NCI-H2171 (cell line): ENCODE measurements around the gene NT5DC4.
"Not testable (repeated sequence)": the region's sequence is repeated elsewhere in the genome, so short reads cannot be mapped to it uniquely, and the experiment has no call there.

Source experiments
- DNase-seq: peaks from one replicate; lab custom pipeline; 2025; lab: John Stamatoyannopoulos, UW

The NT5DC4 gene

DNA sequence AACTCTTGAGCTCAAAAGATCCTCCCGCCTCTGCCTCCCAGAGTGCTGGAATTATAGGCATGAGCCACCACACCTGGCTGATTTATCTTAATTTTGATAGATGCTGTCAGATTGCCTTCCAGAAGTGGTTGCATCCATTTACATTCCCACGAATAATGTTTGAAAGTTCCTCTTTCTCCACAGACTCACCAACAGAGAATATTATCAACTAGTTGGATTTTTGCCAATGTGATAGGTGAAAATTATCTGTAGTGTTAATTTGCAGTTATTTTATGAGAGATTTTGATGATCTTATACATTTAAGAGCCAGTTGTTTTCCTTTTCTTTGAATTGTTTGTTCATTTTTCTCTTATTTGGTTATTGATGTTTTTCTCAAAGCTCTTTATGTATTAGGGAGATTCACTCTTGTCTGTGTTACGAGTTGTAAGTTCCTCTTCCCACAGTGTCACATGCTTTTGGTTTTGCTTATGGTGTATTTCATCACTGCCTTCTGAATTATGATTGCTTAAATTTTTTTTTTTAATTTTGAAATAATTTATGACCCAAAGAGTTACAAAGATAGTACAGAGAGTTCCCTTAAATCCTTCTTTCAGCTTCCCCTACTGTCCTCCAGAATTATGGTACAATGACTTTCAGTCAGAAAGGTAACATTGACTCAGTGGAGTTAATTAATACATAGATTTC is 20.7 kb upstream of the NT5DC4 start:
- no peak for DNase-seq

- DNase-seq = no peak
Observed at GRCh38 chr2:112701052-112701451, 19.8 kb upstream of the NT5DC4 start.

GRCh38 chr2:112703684-112704083 is 17.1 kb upstream of the NT5DC4 start:
- no peak for DNase-seq

- no peak for DNase-seq
Observed at GRCh38 chr2:112705575-112705974, 15.2 kb upstream of the NT5DC4 start.

DNA sequence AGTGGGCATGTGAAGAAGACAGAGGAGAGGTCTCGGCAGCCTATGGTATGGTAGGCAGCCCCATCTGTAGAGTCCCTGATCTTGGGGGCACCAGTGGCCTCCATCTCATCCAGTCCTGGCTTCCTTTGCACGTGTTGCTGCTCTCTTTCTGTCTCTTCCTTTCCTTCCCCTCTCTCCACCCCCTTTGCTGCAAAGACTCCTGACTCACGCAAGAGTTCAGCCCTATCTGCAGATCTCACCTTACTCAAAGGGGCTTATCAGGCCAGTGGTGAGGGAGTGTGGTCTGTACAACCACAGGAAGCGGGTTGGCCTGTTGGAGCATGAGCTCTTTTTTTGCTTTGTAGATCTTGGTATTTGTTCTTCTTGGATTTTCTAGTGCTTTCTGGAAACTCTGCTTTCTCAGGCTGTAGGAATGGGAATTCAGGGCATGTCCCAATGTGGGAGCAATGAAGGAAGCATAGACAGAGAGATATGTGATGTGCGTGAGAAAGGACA is 14.6 kb upstream of the NT5DC4 start:
- DNase-seq = no peak

GRCh38 chr2:112706947-112707346 is 13.9 kb upstream of the NT5DC4 start:
- not testable (repeated sequence) for DNase-seq

DNA sequence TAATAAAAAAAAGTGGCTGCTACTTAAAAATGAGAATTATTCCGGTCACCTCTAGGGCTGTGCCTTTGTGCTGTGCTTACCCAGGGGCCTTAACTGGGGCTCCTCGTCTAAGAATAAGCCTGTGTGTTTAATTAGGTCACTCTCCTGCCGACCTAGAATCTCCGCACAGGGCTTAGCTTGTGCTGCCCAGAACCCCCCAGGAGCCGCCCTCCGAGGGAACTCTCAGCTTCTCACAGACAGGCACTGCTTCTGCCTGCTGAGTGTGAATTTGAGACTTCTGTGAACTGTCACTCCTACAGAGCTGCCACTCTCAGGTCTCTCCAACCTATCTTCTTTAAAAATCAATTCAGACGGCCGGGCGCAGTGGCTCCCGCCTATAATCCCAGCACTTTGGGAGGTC is 11.9 kb upstream of the NT5DC4 start:
- DNase-seq = no peak

DNA sequence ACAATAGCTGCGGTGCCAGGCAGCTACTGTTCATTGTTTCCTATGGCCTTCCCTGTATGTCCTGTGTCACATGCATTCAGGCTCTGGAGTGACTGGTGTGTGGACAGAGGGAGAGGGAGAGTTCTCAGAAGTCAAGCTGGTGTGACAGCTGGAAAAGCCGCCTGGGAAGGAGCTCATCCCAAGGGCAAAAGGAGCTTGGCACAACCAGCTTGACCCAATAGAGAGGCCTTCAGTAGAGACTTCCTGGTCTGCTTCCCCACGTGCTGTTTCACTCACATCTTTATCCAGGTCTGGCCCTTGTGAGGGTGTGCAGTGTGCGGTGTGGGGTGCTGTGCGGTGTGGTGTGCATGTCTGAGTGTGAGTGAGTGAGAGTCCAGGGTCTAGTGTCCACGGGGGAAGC is 11.1 kb upstream of the NT5DC4 start:
- DNase-seq = no peak

DNA sequence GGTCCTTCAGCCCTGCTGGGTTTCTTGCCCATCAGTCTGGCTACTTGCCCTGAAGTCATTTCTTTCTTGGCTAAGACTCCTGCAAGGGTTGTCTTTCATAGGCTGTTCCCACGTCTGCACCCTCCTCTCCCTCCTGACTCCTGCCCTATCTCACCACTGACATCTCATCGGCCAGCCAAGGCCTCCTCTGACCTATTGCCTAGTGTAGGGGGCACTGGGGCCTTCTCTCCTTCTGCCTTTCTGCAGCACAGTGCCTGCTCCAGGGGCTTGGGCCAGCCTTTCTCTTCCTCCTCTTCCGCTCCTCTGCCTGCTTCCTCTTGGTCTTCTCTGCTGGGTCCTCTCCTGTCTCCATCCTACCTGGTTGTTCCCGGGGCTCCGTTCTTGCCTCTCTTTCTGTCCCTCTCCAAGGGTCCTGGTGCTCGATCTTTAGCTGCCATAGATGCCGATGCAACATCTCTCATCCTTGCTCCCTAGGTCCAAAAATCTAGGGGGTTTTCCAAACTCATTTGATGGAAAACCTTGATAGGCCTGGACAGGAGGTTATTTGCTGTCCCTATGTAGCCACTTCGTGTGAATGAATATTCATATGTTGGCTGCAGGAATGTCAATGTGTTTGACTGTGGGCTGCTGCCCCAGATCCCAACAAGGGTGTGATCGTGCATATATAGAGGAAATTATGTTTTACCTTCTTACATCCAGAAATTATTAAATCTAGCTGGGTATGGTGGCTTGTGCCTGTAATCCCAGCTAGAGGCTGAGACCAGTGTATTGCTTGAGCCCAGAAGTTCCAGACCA is 9.7 kb upstream of the NT5DC4 start:
- DNase-seq = no peak

DNA sequence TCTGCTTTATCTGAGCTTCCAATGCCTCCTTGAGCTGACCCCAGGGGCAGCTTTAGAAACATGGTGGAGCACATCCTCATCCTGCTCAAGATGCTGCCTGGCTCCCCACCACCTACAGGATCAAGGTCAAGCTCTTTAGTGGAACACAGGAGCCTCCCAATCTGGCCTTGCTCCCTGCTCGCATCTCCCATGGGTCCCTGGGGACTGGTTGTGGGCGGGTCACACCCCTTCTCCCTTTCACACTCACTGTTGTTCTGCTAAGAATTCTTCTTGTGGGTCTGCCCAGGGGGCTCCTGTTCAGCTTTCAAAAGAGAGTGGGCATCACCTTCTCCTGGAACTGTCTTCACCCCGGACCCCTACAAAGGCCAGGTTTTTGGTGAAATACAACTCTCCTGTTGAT is 8.4 kb upstream of the NT5DC4 start:
- DNase-seq = no peak

GRCh38 chr2:112712903-112713584 is 7.8 kb upstream of the NT5DC4 start:
- DNase-seq = no peak

DNA sequence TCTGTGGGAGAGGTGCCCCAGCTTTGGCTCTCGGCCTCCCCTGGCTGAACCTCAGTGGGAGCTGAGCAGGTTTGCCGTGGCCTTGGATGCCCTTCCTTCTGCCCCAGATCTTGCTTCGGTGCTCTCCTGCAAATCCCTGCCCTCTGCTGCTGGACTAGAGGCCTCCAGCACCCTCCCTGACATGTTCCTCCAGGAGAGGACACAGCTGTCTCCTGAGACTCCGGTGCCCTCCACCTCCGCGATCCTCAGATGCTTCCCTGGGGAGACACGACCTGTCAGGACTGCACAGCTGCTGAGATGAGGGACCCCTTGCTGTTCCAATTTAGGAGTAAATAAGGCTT is 7.3 kb upstream of the NT5DC4 start:
- no peak for DNase-seq

GRCh38 chr2:112713926-112714325 is 6.9 kb upstream of the NT5DC4 start:
- no peak for DNase-seq

- DNase-seq = no peak
Observed at GRCh38 chr2:112714331-112714730, 6.5 kb upstream of the NT5DC4 start.

DNA sequence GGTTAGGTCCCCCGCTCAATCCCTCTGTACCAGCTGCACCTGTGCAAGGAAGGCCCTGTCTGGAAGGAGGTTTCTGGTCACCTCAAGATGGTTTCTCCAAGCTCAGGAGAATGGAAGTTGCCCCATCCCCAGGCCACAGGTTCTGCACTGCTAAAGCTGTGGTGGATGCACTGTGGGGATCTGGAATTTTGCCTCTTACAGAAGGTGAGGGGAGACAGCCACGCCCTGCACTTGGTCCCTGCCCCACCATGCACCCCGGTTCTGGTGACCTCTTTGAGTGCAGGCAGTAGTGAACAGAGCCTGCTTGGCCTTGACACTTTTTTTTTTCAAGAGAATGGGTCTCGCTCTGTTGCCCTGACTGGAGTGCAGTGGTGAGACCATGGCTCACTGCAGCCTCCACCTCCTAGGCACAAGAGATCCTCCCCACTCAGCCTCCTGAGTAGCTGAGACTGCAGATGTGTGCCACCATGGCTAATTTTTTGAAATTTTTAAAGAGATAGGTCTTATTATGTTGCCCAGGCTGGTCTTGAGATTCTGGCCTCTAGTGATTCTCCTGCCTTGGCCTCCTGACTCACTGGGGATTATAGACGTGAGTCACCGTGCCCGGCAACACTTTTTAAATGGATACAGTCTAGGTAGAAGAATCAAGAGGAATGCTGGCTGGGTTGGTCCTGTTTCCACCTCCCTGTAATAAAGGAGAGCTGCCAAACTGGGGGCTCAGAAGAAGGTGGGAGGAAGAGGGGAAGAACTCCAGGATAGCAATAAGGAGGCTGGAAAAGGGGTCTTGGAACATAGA is 5.8 kb upstream of the NT5DC4 start:
- no peak for DNase-seq

- DNase-seq = not testable (repeated sequence)
Observed at GRCh38 chr2:112716094-112716493, 4.7 kb upstream of the NT5DC4 start.

DNA sequence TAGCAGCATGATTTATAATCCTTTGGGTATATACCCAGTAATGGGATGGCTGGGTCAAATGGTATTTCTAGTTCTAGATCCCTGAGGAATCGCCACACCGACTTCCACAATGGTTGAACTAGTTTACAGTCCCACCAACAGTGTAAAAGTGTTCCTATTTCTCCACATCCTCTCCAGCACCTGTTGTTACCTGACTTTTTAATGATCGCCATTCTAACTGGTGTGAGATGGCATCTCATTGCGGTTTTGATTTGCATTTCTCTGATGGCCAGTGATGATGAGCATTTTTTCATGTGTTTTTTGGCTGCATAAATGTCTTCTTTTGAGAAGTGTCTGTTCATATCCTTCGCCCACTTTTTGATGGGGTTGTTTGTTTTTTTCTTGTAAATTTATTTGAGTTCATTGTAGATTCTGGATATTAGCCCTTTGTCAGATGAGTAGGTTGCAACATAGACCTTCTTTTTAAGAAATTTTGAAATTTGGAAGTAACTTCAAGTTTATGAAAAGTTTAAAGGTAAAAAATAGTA is 3.9 kb upstream of the NT5DC4 start:
- not testable (repeated sequence) for DNase-seq

GRCh38 chr2:112718863-112719370 is 1.9 kb upstream of the NT5DC4 start:
- DNase-seq = no peak

- DNase-seq = no peak
Observed at GRCh38 chr2:112721819-112722522, 1.2 kb downstream of the NT5DC4 start.

- DNase-seq = no peak
Observed at GRCh38 chr2:112722816-112723546, 2.2 kb downstream of the NT5DC4 start.
